Measurements from ENCODE around the gene TRAPPC6A.

GRCh38 chr19:45125975-45126493 is 52.0 kb downstream of the TRAPPC6A start:
- TF ChIP-seq CTCF (IDR thresholded peaks at IDR 0.05; ENCODE audit: low read depth, low read length, poor library complexity, severe bottlenecking) (peak; percentile 89), EZH2phosphoT487 (IDR thresholded peaks at IDR 0.05; ENCODE audit: borderline replicate concordance, low read length) (no peak)
